Kidney (tissue), 14 donors: Measurements from ENCODE around the gene CDH8. TPM values are rescaled to one million over a fixed set of nuclear protein-coding genes. Genes with fewer than 3 reads are reported as not detected.
"Not testable (repeated sequence)": the region's sequence is repeated elsewhere in the genome, so short reads cannot be mapped to it uniquely, and the experiment has no call there.

Experiments used
- DNase-seq, 5 donors: peaks; one replicate each; pipeline ENCODE4 v3.0.0-alpha.2; 2013 to 2020
- FAIRE-seq: peaks from 2 replicates; lab custom pipeline; 2012; peaks lifted over from hg19 to GRCh38; lab: Jason Lieb, UNC
- H3K27ac ChIP-seq, 2 donors: one replicate each; pipeline ENCODE4 v1.7.0; 2013; ENCODE audit warnings: low read depth in 2 of 2, low read length in 2 of 2, inconsistent platforms in 1 of 2
- H3K27me3 ChIP-seq: one replicate; pipeline ENCODE4 v1.7.1; 2013; ENCODE audit warnings: low read length, inconsistent platforms; ENCODE audit not compliant: control insufficient read depth, insufficient read depth
- H3K36me3 ChIP-seq, 3 donors: one replicate each; pipeline versions ENCODE4 v1.7.0 to v1.7.1; 2013; ENCODE audit warnings: low read length in 3 of 3, control low read depth in 1 of 3, inconsistent platforms in 1 of 3; ENCODE audit not compliant: insufficient read depth in 3 of 3, control insufficient read depth in 2 of 3
- H3K4me1 ChIP-seq, 3 donors: one replicate each; pipeline versions ENCODE4 v1.7.0 to v1.7.1; 2013; ENCODE audit warnings: low read length in 3 of 3, inconsistent platforms in 1 of 3, low read depth in 1 of 3; ENCODE audit not compliant: control insufficient read depth in 2 of 3, insufficient read depth in 2 of 3
- H3K4me3 ChIP-seq, 3 donors: one replicate each; pipeline versions ENCODE4 v1.7.0 to v1.8.1; 2013; ENCODE audit warnings: low read length in 3 of 3, control low read depth in 1 of 3, inconsistent platforms in 1 of 3
- H3K9ac ChIP-seq, 3 donors: one replicate each; pipeline versions ENCODE4 v1.7.0 to v1.7.1; 2013; ENCODE audit warnings: low read length in 3 of 3, control low read depth in 1 of 3, inconsistent platforms in 1 of 3
- H3K9me3 ChIP-seq, 3 donors: one replicate each; pipeline versions ENCODE4 v1.7.0 to v1.7.1; 2013; ENCODE audit warnings: low read length in 3 of 3, control low read depth in 1 of 3, inconsistent platforms in 1 of 3; ENCODE audit not compliant: control insufficient read depth in 2 of 3, insufficient read depth in 1 of 3
- CTCF ChIP-seq: IDR thresholded peaks from 3 replicates; pipeline ENCODE4 v1.5.1; 2012; ENCODE audit warnings: mild to moderate bottlenecking, moderate library complexity, borderline replicate concordance; ENCODE audit not compliant: insufficient read depth; ENCODE audit errors: extremely low read depth
- intact Hi-C: fragments of 100-400 bp; cut with DNase I; formaldehyde crosslinking; loops from one replicate; pipeline ENCODE4 v1.11.1; 2022
- polyA plus RNA-seq: library from polyadenylated mRNA; stranded (reverse); fragments of 350-450 nt; fragmentation: Illumina TruSeq; extraction: RNeasy Lipid Tissue Mini Kit (QIAGEN cat#74804); gene quantifications from one replicate; pipeline ENCODE4 v1.2.3, GENCODE V29; 2014; ENCODE audit warnings: low read depth, low replicate concordance; ENCODE audit not compliant: insufficient read depth
- total RNA-seq: library from RNA; stranded (reverse); fragmentation: NEBNext Ultra II Directional; extraction: Animal tissue kit (Norgen Biotek cat#: 25700); gene quantifications from one replicate; pipeline ENCODE4 v1.2.1, GENCODE V29; 2021
- donor health status: control.
- donor health status: control.
- donor health status: control.
- donor health status: control.
- donor health status: control.
- donor health status: DM: yes; HTN: yes; CAD: no.
- donor health status: Normal renal cell carcinoma (clear cell type).

Gene CDH8
- total and polyA plus RNA-seq, 2 donors from 2014 or later, result 0.19 TPM; not detected in 1

- Histone ChIP-seq H3K27me3 (no peaks in the 10 kb centered on the region), H3K9me3 (no peaks in the 10 kb centered on the region), H3K9ac (no peak overlapping the region), H3K36me3 (no peaks in the 10 kb centered on the region), H3K4me1 (no peaks in the 10 kb centered on the region), H3K27ac (no peak overlapping the region), H3K4me3 (no peak overlapping the region)
- intact Hi-C loops, result no loop called here
- DNase-seq (no peak), FAIRE-seq (no peak)
- no peak for TF ChIP-seq CTCF
Observed at GRCh38 chr16:61812251-61812650, 224.0 kb downstream of the CDH8 start.

GRCh38 chr16:61807551-61807950 is 228.7 kb downstream of the CDH8 start:
- no peaks in the 10 kb centered on the region for H3K27me3 ChIP-seq
- H3K4me1 ChIP-seq, result no peaks in the 10 kb centered on the region
- H3K9me3 ChIP-seq, result no peaks in the 10 kb centered on the region
- intact Hi-C loops, result no loop called here
- no peak for FAIRE-seq
- no peak overlapping the region for H3K9ac ChIP-seq
- no peak overlapping the region for H3K4me3 ChIP-seq
- H3K27ac ChIP-seq, result no peak overlapping the region
- no peak for DNase-seq
- no peak for TF ChIP-seq CTCF
- no peaks in the 10 kb centered on the region for H3K36me3 ChIP-seq

- intact Hi-C loops, H3K4me1 ChIP-seq, H3K9me3 ChIP-seq, DNase-seq, H3K4me3 ChIP-seq, H3K36me3 ChIP-seq, FAIRE-seq, H3K27ac ChIP-seq, H3K27me3 ChIP-seq, H3K9ac ChIP-seq: not testable (repeated sequence)
Observed at GRCh38 chr16:61801217-61801616, 235.0 kb downstream of the CDH8 start.

DNA sequence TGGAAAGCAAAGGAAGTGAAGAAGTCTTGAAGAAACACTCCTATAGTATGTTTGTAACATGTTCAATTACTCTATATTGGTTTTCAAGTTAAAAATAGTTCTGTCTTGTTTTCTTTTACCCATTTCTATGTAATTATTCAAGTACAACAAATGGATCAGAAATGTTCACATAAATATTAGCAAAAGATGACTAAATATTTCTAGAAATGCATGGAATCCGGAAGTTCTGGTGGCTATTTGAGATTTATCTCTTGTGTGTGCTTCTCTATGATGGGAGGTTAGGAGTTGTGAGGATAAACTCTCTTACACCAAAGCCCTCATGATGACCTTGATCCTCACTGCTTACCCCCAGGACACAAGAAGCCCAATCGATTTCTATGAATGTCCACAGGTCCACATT is 237.5 kb downstream of the CDH8 start:
- intact Hi-C loops, result no loop called here
- FAIRE-seq, result no peak
- H3K4me1 ChIP-seq, result no peaks in the 10 kb centered on the region

More for the DNA sequence above, 237.5 kb downstream of the CDH8 start:
- no peaks in the 10 kb centered on the region for H3K27me3 ChIP-seq
- H3K27ac ChIP-seq, result no peak overlapping the region
- DNase-seq, result no peak
- no peaks in the 10 kb centered on the region for H3K9me3 ChIP-seq
- no peak overlapping the region for H3K9ac ChIP-seq
- no peaks in the 10 kb centered on the region for H3K36me3 ChIP-seq
- no peak for TF ChIP-seq CTCF
- H3K4me3 ChIP-seq, result no peak overlapping the region
